Tibial nerve (tissue), 3 donors: ENCODE measurements around the gene METTL23.
A peak's percentile ranks its signal among the peaks of the same experiment; 100 is the strongest.

Experiments
- CTCF ChIP-seq, 5 experiments: fragments of 200-600 bp in 3 of 5; fragments of 450-650 bp in 2 of 5; sonication (generic) in 3 of 5; IDR thresholded peaks; one replicate each; pipeline ENCODE4 v1.5.1; 2016 to 2019; ENCODE audit warnings: antibody characterized with exemption in 5 of 5, mild to moderate bottlenecking in 3 of 5, moderate library complexity in 2 of 5
- POLR2A ChIP-seq, 2 donors: fragments of 450-650 bp; IDR thresholded peaks; one replicate each; pipeline ENCODE4 v1.6.1; 2017; ENCODE audit warnings: antibody characterized with exemption in 2 of 2, mild to moderate bottlenecking in 2 of 2, moderate library complexity in 2 of 2

GRCh38 chr17:76709077-76709950 is 17.3 kb upstream of the METTL23 start:
- TF ChIP-seq CTCF (IDR thresholded peaks at IDR 0.05) (peak in 1 of 5 experiments; percentile 16), POLR2A (IDR thresholded peaks at IDR 0.05) (peak; percentile 30 to 65)
